ENCODE data around the gene AKT3. TPM values are rescaled to one million over a fixed set of nuclear protein-coding genes. Genes with fewer than 3 reads are reported as not detected.

AKT3 gene
- total and polyA plus RNA-seq, 2 of the 8 experiments (the other 6 are each of a cell fraction or from before 2014, with no cell fraction given): 6.0 to 36.4 TPM

DNA sequence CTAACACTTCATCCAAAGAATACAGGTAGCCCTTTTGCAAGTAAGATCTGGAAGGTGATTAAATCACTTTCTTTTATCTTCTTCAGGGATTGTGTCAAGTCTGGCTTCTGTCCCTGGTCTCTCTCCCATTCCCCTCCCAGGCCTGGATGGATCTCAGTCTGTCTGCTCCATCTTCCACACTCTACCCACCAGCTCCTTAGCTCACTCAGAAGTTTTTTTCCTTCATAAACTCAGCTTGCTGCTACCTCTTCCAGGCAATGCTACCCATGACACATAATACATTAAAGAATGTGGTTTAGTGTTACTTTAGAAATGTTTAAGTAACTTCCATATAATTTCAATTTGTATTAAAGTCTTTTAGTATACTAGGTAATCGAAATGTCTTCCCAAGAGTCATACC is 133.1 kb downstream of the AKT3 start:
- H3K36me3 ChIP-seq (ENCODE audit: control insufficient read depth in 2 of 4, insufficient read depth in 4 of 4, low read length in 3 of 4): no peaks in the 10 kb centered on the region
- H3K4me3 ChIP-seq (ENCODE audit: extremely low read depth in 1 of 4, insufficient read depth in 2 of 4, low read depth in 3 of 4, low read length in 4 of 4): no peak overlapping the region
- H4K20me1 ChIP-seq (replicated peaks in 1 of 2; ENCODE audit: control insufficient read depth in 1 of 2, insufficient read depth in 2 of 2, low read length in 2 of 2): no peaks in the 10 kb centered on the region
- no peaks in the 10 kb centered on the region for H3K9me3 ChIP-seq (ENCODE audit: insufficient read depth in 2 of 2, low read depth in 1 of 2, low read length in 1 of 2)
- H3K4me2 ChIP-seq (ENCODE audit: insufficient read depth in 1 of 2, low read depth in 2 of 2, low read length in 2 of 2): no peak overlapping the region
- no peak overlapping the region for H3K23ac ChIP-seq (ENCODE audit: insufficient read length)
- H2BK20ac ChIP-seq (ENCODE audit: low read length): no peak overlapping the region
- no peaks in the 10 kb centered on the region for H3K79me1 ChIP-seq (ENCODE audit: low read depth, low read length)
- H3K27ac ChIP-seq (ENCODE audit: low read depth, low read length): no peak overlapping the region
- TF ChIP-seq KDM1A (IDR thresholded peaks at IDR 0.05; ENCODE audit: borderline replicate concordance, low read length) (no peak), RAD21 (IDR thresholded peaks at IDR 0.05 in 1 of 2, conservative IDR thresholded peaks at IDR 0.05 in 1 of 2; ENCODE audit: low read depth in 2 of 2, low read length in 2 of 2) (no peak), PHF8 (conservative IDR thresholded peaks at IDR 0.05; ENCODE audit: low read depth, low read length) (no peak), CTBP2 (IDR thresholded peaks at IDR 0.05; ENCODE audit: borderline replicate concordance, insufficient read depth, insufficient read length, low read length) (no peak), SIX5 (IDR thresholded peaks at IDR 0.05; ENCODE audit: low read depth, low read length) (no peak), RFX5 (IDR thresholded peaks at IDR 0.05; ENCODE audit: borderline replicate concordance, low read depth, low read length) (no peak), KDM4A (IDR thresholded peaks at IDR 0.05; ENCODE audit: low read depth, low read length, severe bottlenecking) (no peak), CBX8 (IDR thresholded peaks at IDR 0.05; ENCODE audit: borderline replicate concordance, low read depth, low read length) (no peak), ZNF274 (IDR thresholded peaks at IDR 0.05; ENCODE audit: borderline replicate concordance, extremely low read depth, low read length) (no peak), SP4 (IDR thresholded peaks at IDR 0.05; ENCODE audit: low read length) (no peak), JUN (IDR thresholded peaks at IDR 0.05; ENCODE audit: low read depth, low read length) (no peak)
- TF ChIP-seq, protein P1, sequence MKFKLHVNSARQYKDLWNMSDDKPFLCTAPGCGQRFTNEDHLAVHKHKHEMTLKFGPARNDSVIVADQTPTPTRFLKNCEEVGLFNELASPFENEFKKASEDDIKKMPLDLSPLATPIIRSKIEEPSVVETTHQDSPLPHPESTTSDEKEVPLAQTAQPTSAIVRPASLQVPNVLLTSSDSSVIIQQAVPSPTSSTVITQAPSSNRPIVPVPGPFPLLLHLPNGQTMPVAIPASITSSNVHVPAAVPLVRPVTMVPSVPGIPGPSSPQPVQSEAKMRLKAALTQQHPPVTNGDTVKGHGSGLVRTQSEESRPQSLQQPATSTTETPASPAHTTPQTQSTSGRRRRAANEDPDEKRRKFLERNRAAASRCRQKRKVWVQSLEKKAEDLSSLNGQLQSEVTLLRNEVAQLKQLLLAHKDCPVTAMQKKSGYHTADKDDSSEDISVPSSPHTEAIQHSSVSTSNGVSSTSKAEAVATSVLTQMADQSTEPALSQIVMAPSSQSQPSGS (IDR thresholded peaks at IDR 0.05; ENCODE audit: low read length): no peak
- H3K14ac ChIP-seq (ENCODE audit: insufficient read length): no peak overlapping the region
- H2BK15ac ChIP-seq (ENCODE audit: low read length): no peak overlapping the region
- POLR2A ChIA-PET (ENCODE audit: partially characterized antibody): no interaction called here
- no peak overlapping the region for H2BK120ac ChIP-seq (replicated peaks; ENCODE audit: low read depth, low read length)
- no peak overlapping the region for H2AK5ac ChIP-seq (ENCODE audit: low read depth, low read length)
- H2AFZ ChIP-seq (ENCODE audit: low read length): no peak overlapping the region
- no peak overlapping the region for H2BK5ac ChIP-seq (ENCODE audit: low read depth, low read length)
- no peak overlapping the region for H4K5ac ChIP-seq (ENCODE audit: insufficient read length, low read depth, low read length)
- no peak overlapping the region for H3K4ac ChIP-seq (replicated peaks; ENCODE audit: insufficient read length, low read depth, low read length)
- CTCF ChIA-PET (ENCODE audit: partially characterized antibody): interaction anchor here (1.1 kb wide), 3 partner anchors 10 to 31 kb away, joined by 3 to 5 read pairs (median 4); no protein-coding TSS in a partner anchor
- no peak for DNase-seq (ENCODE audit: low read depth in 1 of 2, low spot score in 2 of 2)
- WGBS, 2 experiments (ENCODE audit: extremely low coverage in 1 of 2, insufficient coverage in 1 of 2, insufficient read length in 1 of 2, insufficient replicate concordance in 2 of 2, low coverage in 1 of 2, low lambda C conversion rate in 2 of 2, missing lambda C conversion rate in 1 of 2): 87% methylated on average over 1 of the region's 1 CpG; no CpG with 5 or more reads in 1 of the 2 experiments
- H3K18ac ChIP-seq (ENCODE audit: extremely low read depth, low read length): no peak overlapping the region; the same call in 1 of the 2 replicates
- no peak for FAIRE-seq
- H3K56ac ChIP-seq (replicated peaks; ENCODE audit: insufficient read length, low read depth, low read length): no peak overlapping the region
- no peak overlapping the region for H3K9ac ChIP-seq (replicated peaks in 1 of 4; ENCODE audit: extremely low read depth in 1 of 4, low read depth in 3 of 4, low read length in 3 of 4)
- H3K23me2 ChIP-seq (ENCODE audit: low read depth, low read length): no peaks in the 10 kb centered on the region
- H3K4me1 ChIP-seq (replicated peaks in 1 of 4; ENCODE audit: control insufficient read depth in 3 of 4, insufficient read depth in 4 of 4, low read length in 3 of 4): peaks cover 0 to 8% (median 3%) of the 10 kb centered on the region in 4 experiments; a peak in 2 of 7 replicates
- no peak overlapping the region for H4K8ac ChIP-seq (ENCODE audit: extremely low read depth, insufficient read depth, low read length)
- no peak overlapping the region for H4K91ac ChIP-seq (replicated peaks; ENCODE audit: insufficient read length, low read length)
- no peak overlapping the region for H2BK12ac ChIP-seq (ENCODE audit: low read depth, low read length)
- H3K27me3 ChIP-seq (replicated peaks in 1 of 4; ENCODE audit: control insufficient read depth in 3 of 4, extremely low read depth in 1 of 4, insufficient read depth in 3 of 4, low read length in 3 of 4): no peaks in the 10 kb centered on the region
- no peaks in the 10 kb centered on the region for H3K79me2 ChIP-seq (ENCODE audit: control insufficient read depth in 1 of 2, insufficient read depth in 2 of 2, low read length in 2 of 2)

Measured in H1 (cell line).